Activated CD8-positive, alpha-beta T cell treated with anti-CD3 and anti-CD28 coated beads for 36 hours (primary cell): ENCODE results near the gene TSHR. TPM values are rescaled to one million over a fixed set of nuclear protein-coding genes. Genes with fewer than 3 reads are reported as not detected.

ENCODE experiments used
- ATAC-seq: fragments of 200-7000 bp; cut with Tn5 transposase; one replicate; pipeline ENCODE4 v1.10.0; 2021; ENCODE audit warnings: mild to moderate bottlenecking, moderate library complexity
- CTCF ChIA-PET: fragments of 350-600 bp; sonication (Branson Sonifier 250); formaldehyde crosslinking; loops from one replicate; lab custom pipeline; 2021; ENCODE audit warnings: antibody characterized with exemption; lab: Charles Lee
- POLR2A ChIA-PET: fragments of 350-600 bp; sonication (Branson Sonifier 250); formaldehyde crosslinking; loops from one replicate; lab custom pipeline; 2021; ENCODE audit warnings: antibody characterized with exemption; lab: Charles Lee
- DNase-seq: peaks from one replicate; pipeline ENCODE4 v3.0.0-alpha.2; 2020
- H3K27ac Mint-ChIP-seq: one replicate; pipeline ENCODE4 v1.8.0; 2021; ENCODE audit warnings: mild to moderate bottlenecking, mixed read lengths
- H3K27me3 Mint-ChIP-seq: one replicate; pipeline ENCODE4 v1.8.0; 2021; ENCODE audit warnings: mixed read lengths
- H3K36me3 Mint-ChIP-seq: one replicate; pipeline ENCODE4 v1.8.0; 2021; ENCODE audit warnings: low read depth, mixed read lengths
- H3K4me1 Mint-ChIP-seq: one replicate; pipeline ENCODE4 v1.8.0; 2021; ENCODE audit warnings: low read depth, mixed read lengths
- H3K4me3 Mint-ChIP-seq: one replicate; pipeline ENCODE4 v1.8.0; 2021; ENCODE audit warnings: mild to moderate bottlenecking, moderate library complexity, mixed read lengths
- H3K9me3 Mint-ChIP-seq: one replicate; pipeline ENCODE4 v1.8.0; 2021; ENCODE audit warnings: mixed read lengths
- CTCF ChIP-seq: fragments of 200-600 bp; IDR thresholded peaks from one replicate; pipeline ENCODE4 v1.8.0; 2022; ENCODE audit warnings: antibody characterized with exemption, mild to moderate bottlenecking
- intact Hi-C: fragments of 100-400 bp; cut with micrococcal nuclease; formaldehyde crosslinking; loops from one replicate; pipeline ENCODE4 v1.10.0; 2022
- total RNA-seq, 2 experiments: library from RNA; stranded (reverse); gene quantifications; one replicate each; pipeline ENCODE4 v1.2.3, GENCODE V29; 2021

The TSHR gene
- total RNA-seq, 2 experiments from 2014 or later = 0.31 TPM; not detected in 1

- intact Hi-C loops = loop anchor here (2.0 to 5.0 kb wide), 2 partner anchors 167 to 207 kb away; partner anchors contain the start of gene TSHR
- ATAC-seq (peak; percentile 100), DNase-seq (peak; percentile 83)
- H3K4me3 Mint-ChIP-seq = no peak overlapping the region
- H3K36me3 Mint-ChIP-seq = no peaks in the 10 kb centered on the region
- H3K4me1 Mint-ChIP-seq = peaks cover 14% of the 10 kb centered on the region
- no peak overlapping the region for H3K27ac Mint-ChIP-seq
- no peaks in the 10 kb centered on the region for H3K27me3 Mint-ChIP-seq
- CTCF ChIA-PET = interaction anchor here (0.7 to 3.1 kb wide), 14 partner anchors 11 to 289 kb away, joined by 3 to 18 read pairs (median 4); no protein-coding TSS in a partner anchor
- POLR2A ChIA-PET = interaction anchor here (1.2 kb wide), 1 partner anchor 10 kb away, joined by 3 read pairs; no protein-coding TSS in a partner anchor
- no peaks in the 10 kb centered on the region for H3K9me3 Mint-ChIP-seq
- peak; percentile 74 for TF ChIP-seq CTCF
Observed at GRCh38 chr14:81164167-81164774, 208.8 kb downstream of the TSHR start.

DNA sequence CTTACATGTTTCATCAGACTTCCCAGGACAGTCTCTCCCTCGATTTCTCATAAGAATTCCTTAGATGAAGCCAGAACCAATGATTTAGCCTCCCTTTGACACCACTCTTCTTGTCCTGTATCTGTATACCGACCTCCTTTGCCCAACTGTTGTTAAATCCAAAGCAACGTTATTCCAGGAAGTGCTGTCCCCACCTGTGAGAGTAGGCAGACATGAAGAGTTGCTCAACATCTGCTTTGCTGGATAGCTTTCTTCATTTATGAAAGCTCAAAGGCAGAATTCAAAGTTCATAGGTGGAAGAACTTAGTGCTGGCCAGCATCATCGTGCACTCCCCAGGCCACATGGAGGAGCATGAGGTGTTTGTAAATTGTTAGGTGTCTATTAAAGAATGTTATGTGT is 209.8 kb downstream of the TSHR start:
- Mint-ChIP-seq H3K4me1 (peaks cover 19% of the 10 kb centered on the region), H3K9me3 (no peaks in the 10 kb centered on the region), H3K36me3 (no peaks in the 10 kb centered on the region), H3K27ac (no peak overlapping the region), H3K4me3 (no peak overlapping the region), H3K27me3 (no peaks in the 10 kb centered on the region)
- POLR2A ChIA-PET = interaction anchor here (0.5 kb wide), 1 partner anchor 8 kb away, joined by 5 read pairs; no protein-coding TSS in a partner anchor
- intact Hi-C loops = loop anchor here (2.0 kb wide), 1 partner anchor 168 kb away; no protein-coding TSS in a partner anchor
- no peak for TF ChIP-seq CTCF
- CTCF ChIA-PET = interaction anchor here (1.0 to 2.7 kb wide), 8 partner anchors 12 to 205 kb away, joined by 3 to 18 read pairs (median 3); no protein-coding TSS in a partner anchor
- ATAC-seq = no peak
- DNase-seq = no peak

- peaks cover 25% of the 10 kb centered on the region for H3K4me1 Mint-ChIP-seq
- ChIA-PET CTCF (interaction anchor here (1.1 to 2.2 kb wide), 4 partner anchors 12 to 206 kb away, joined by 3 to 11 read pairs (median 5); no protein-coding TSS in a partner anchor), POLR2A (no interaction called here)
- no peak for TF ChIP-seq CTCF
- H3K36me3 Mint-ChIP-seq = no peaks in the 10 kb centered on the region
- intact Hi-C loops = no loop called here
- H3K4me3 Mint-ChIP-seq = no peak overlapping the region
- H3K27ac Mint-ChIP-seq = no peak overlapping the region
- DNase-seq (no peak), ATAC-seq (no peak)
- H3K27me3 Mint-ChIP-seq = no peaks in the 10 kb centered on the region
- no peaks in the 10 kb centered on the region for H3K9me3 Mint-ChIP-seq
Observed at GRCh38 chr14:81166121-81166520, 210.7 kb downstream of the TSHR start.

- intact Hi-C loops = no loop called here
Observed at GRCh38 chr14:81169267-81169666, 213.8 kb downstream of the TSHR start.

More at GRCh38 chr14:81169267-81169666, 213.8 kb downstream of the TSHR start:
- H3K27ac Mint-ChIP-seq = peak overlapping the region; percentile 95
- no peak for DNase-seq
- H3K36me3 Mint-ChIP-seq = no peaks in the 10 kb centered on the region
- POLR2A ChIA-PET = interaction anchor here (0.9 kb wide), 1 partner anchor 238 kb away, joined by 3 read pairs; no protein-coding TSS in a partner anchor
- H3K4me1 Mint-ChIP-seq = peaks cover 21% of the 10 kb centered on the region
- H3K9me3 Mint-ChIP-seq = no peaks in the 10 kb centered on the region
- TF ChIP-seq CTCF = no peak
- no peak for ATAC-seq
- no peaks in the 10 kb centered on the region for H3K27me3 Mint-ChIP-seq
- H3K4me3 Mint-ChIP-seq = peak overlapping the region; percentile 90
- CTCF ChIA-PET = interaction anchor here (1.0 to 3.7 kb wide), 14 partner anchors 12 to 214 kb away, joined by 3 to 21 read pairs (median 7); partner anchors contain the start of gene TSHR
